Activated T-helper 1 cell treated with anti-CD3 and anti-CD28 coated beads, Interleukin-12 subunit alpha, Interleukin-12 subunit beta, Interleukin-2, Interleukin-4 antibody, amounts not matched to agents 30 ng/mL and 10 ng/mL and 1 ng/mL, durations not matched to agents 14 hours and 24 hours and 36 hours (primary cell): ENCODE measurements around the gene TRA2B. TPM values are rescaled to one million over a fixed set of nuclear protein-coding genes. Genes with fewer than 3 reads are reported as not detected.
A peak's percentile ranks its signal among the peaks of the same experiment; 100 is the strongest.

ENCODE experiments used
- DNase-seq: peaks from one replicate; pipeline ENCODE4 v3.0.0; 2021; ENCODE audit warnings: low spot score
- H3K27ac Mint-ChIP-seq: one replicate; pipeline ENCODE4 v1.8.0; 2021; ENCODE audit warnings: mild to moderate bottlenecking, mixed read lengths
- H3K27me3 Mint-ChIP-seq: one replicate; pipeline ENCODE4 v1.8.0; 2022; ENCODE audit warnings: mild to moderate bottlenecking, moderate library complexity, mixed read lengths; ENCODE audit not compliant: insufficient read depth
- H3K36me3 Mint-ChIP-seq: one replicate; pipeline ENCODE4 v1.8.0; 2021; ENCODE audit warnings: low read depth, mixed read lengths
- H3K4me1 Mint-ChIP-seq: one replicate; pipeline ENCODE4 v1.8.0; 2021; ENCODE audit warnings: low read depth, mixed read lengths
- H3K4me3 Mint-ChIP-seq: one replicate; pipeline ENCODE4 v1.8.0; 2021; ENCODE audit warnings: mild to moderate bottlenecking, moderate library complexity, mixed read lengths
- H3K9me3 Mint-ChIP-seq: one replicate; pipeline ENCODE4 v1.8.0; 2021; ENCODE audit warnings: mixed read lengths
- intact Hi-C: fragments of 100-400 bp; cut with micrococcal nuclease; formaldehyde crosslinking; loops from one replicate; pipeline ENCODE4 v1.15.1; 2024
- total RNA-seq: library from RNA; stranded (reverse); gene quantifications from 2 replicates; pipeline ENCODE4 v1.2.3, GENCODE V29; 2022

Gene TRA2B
- 279 and 312 TPM in 2 replicates for total RNA-seq

DNA sequence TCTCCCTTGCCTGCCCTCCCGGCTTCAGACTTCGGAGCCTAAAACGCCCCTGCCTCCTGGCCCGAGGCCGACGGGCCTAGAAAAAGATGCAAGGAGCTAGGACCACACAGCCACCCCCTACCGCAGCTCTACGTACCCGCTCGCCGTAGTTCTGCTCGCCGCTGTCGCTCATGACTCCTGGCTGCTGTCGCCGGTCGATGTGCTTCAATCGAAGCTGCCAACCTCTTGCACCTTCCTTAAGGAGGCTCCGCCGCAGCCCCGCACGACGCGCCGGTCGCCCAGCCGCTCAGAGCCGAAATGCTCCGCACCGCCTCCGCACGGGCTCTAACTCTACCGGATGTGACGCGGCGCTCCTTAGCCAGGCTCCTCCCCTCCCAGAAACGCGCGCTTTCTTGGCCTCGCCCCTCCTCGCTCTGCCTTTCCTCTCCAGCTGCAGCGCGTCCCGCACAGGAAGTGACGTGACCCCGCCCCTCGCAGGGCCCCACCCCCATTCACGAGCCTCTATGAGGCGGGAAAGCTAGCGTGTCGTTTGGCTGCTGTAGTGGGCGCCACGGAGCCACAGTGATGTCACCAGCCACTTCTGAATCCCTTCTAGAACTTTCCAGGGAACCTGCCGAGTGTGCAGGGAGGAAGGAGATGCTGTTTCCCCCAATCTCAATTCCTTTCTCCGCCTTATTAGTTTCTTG, at the start of gene TRA2B:
TSS of gene TRA2B (minus strand) at position 326 of the 686 bp plus-strand sequence. CDS start at position 172, 154 bp downstream.
- H3K36me3 Mint-ChIP-seq: peaks cover 41% of the 10 kb centered on the region
- H3K4me3 Mint-ChIP-seq: peak within 1 kb of the TSS; percentile 97
- H3K4me1 Mint-ChIP-seq: peaks cover 40% of the 10 kb centered on the region
- H3K27me3 Mint-ChIP-seq: peaks cover 8% of the 10 kb centered on the region
- peak within 1 kb of the TSS; percentile 99 for H3K27ac Mint-ChIP-seq
- intact Hi-C loops: loop anchor here (1.0 to 10.0 kb wide), 11 partner anchors 39 to 1197 kb away; partner anchors contain the start of genes DNAJB11, EIF4A2, ETV5 and RFC4
- peaks cover 4% of the 10 kb centered on the region for H3K9me3 Mint-ChIP-seq
- DNase-seq: peak; percentile 98

GRCh38 chr3:185986198-185986777, 48.5 kb upstream of the TRA2B start:
- Mint-ChIP-seq H3K27ac (no peak overlapping the region), H3K36me3 (no peaks in the 10 kb centered on the region), H3K4me1 (peaks cover 5% of the 10 kb centered on the region), H3K9me3 (no peaks in the 10 kb centered on the region), H3K27me3 (peaks cover 28% of the 10 kb centered on the region), H3K4me3 (no peak overlapping the region)
- intact Hi-C loops: no loop called here
- no peak for DNase-seq

- intact Hi-C loops: no loop called here
- Mint-ChIP-seq H3K9me3 (no peaks in the 10 kb centered on the region), H3K27ac (no peak overlapping the region), H3K27me3 (peaks cover 39% of the 10 kb centered on the region), H3K4me3 (no peak overlapping the region), H3K36me3 (no peaks in the 10 kb centered on the region), H3K4me1 (peaks cover 5% of the 10 kb centered on the region)
- DNase-seq: no peak
Measured at GRCh38 chr3:185984203-185984602, 46.4 kb upstream of the TRA2B start.

DNA sequence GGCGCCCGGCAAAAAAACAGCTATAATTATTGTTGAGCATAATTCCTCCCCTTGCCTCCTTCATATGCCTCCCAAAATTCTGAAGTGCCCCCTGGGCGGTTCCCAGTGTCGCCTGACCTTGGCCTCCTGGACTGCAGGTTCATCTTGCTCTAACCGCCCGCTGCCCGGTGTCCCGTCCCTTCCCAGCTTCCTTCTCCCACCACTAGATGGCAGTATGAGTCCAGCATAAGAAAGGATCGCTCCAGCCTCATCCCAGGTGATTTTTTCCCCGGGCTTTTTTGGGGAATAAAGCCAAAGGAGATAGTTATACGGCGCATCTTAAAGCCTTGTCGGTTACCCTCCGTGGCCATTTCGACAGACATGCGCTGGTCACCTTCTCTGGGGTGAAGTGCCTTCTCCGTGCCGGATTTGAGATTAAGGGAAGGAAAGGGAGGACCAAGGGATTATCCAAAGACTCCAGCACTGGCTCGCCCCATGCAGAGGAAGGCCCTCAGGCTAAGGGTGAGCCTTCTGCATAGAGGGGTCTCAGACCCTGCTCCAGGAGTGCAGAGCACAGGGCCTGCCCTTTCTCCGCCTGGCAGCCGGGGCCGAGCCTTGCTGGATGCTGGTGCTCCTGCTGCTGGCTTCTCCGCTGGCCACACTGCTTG, 45.8 kb upstream of the TRA2B start:
- Mint-ChIP-seq H3K27me3 (peaks cover 40% of the 10 kb centered on the region), H3K4me3 (no peak overlapping the region), H3K27ac (no peak overlapping the region), H3K4me1 (peaks cover 5% of the 10 kb centered on the region), H3K36me3 (no peaks in the 10 kb centered on the region), H3K9me3 (no peaks in the 10 kb centered on the region)
- peak; percentile 41 for DNase-seq
- intact Hi-C loops: loop anchor here (1.0 kb wide), 4 partner anchors 259 to 838 kb away; no protein-coding TSS in a partner anchor

GRCh38 chr3:185982632-185983031, 44.8 kb upstream of the TRA2B start:
- Mint-ChIP-seq H3K4me3 (no peak overlapping the region), H3K36me3 (no peaks in the 10 kb centered on the region), H3K27me3 (peaks cover 35% of the 10 kb centered on the region), H3K27ac (no peak overlapping the region), H3K9me3 (no peaks in the 10 kb centered on the region), H3K4me1 (peaks cover 7% of the 10 kb centered on the region)
- intact Hi-C loops: loop anchor here (1.0 kb wide), 4 partner anchors 260 to 839 kb away; no protein-coding TSS in a partner anchor
- DNase-seq: no peak

DNA sequence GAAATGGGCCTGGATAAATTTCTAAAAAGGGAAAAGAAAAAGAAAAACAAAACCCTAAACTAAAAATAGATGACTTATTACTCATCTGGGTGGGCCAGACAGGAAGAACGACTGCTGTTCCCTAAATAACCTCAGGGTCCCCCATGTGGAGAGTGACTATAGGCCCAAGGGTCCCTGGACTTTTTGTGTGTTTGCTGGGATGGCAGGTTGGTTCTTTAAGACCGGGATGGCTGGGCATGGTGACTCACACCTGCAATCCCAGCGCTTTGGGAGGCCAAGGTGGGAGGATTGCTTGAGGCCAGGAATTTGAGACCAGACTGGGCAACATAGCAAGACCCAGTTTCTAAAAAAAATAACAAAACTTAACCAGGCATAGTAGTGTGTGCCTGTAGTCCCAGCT, 43.8 kb upstream of the TRA2B start:
- no peaks in the 10 kb centered on the region for H3K36me3 Mint-ChIP-seq
- intact Hi-C loops: no loop called here
- peaks cover 35% of the 10 kb centered on the region for H3K27me3 Mint-ChIP-seq
- DNase-seq: no peak
- peaks cover 17% of the 10 kb centered on the region for H3K4me1 Mint-ChIP-seq
- no peak overlapping the region for H3K27ac Mint-ChIP-seq
- H3K9me3 Mint-ChIP-seq: no peaks in the 10 kb centered on the region
- no peak overlapping the region for H3K4me3 Mint-ChIP-seq

DNA sequence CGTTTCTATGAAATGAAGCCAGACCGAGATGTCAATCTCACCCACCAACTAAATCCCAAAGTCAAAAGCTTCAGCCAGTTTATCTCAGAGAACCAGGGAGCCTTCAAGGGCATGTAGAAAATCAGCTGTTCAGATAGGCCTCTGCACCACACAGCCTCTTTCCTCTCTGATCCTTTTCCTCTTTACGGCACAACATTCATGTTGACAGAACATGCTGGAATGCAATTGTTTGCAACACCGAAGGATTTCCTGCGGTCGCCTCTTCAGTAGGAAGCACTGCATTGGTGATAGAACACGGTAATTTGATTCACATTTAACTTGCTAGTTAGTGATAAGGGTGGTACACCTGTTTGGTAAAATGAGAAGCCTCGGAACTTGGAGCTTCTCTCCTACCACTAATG, 41.9 kb upstream of the TRA2B start:
- H3K27me3 Mint-ChIP-seq: peaks cover 44% of the 10 kb centered on the region
- H3K4me1 Mint-ChIP-seq: peaks cover 23% of the 10 kb centered on the region
- H3K9me3 Mint-ChIP-seq: no peaks in the 10 kb centered on the region
- H3K36me3 Mint-ChIP-seq: no peaks in the 10 kb centered on the region
- H3K4me3 Mint-ChIP-seq: no peak overlapping the region
- no peak for DNase-seq
- intact Hi-C loops: loop anchor here (10.0 kb wide), 1 partner anchor 85 kb away; no protein-coding TSS in a partner anchor
- H3K27ac Mint-ChIP-seq: no peak overlapping the region

GRCh38 chr3:185978516-185978915, 40.7 kb upstream of the TRA2B start:
- Mint-ChIP-seq H3K27me3 (peaks cover 45% of the 10 kb centered on the region), H3K9me3 (no peaks in the 10 kb centered on the region), H3K4me1 (peaks cover 21% of the 10 kb centered on the region), H3K27ac (no peak overlapping the region), H3K36me3 (no peaks in the 10 kb centered on the region), H3K4me3 (no peak overlapping the region)
- intact Hi-C loops: loop anchor here (10.0 kb wide), 1 partner anchor 86 kb away; no protein-coding TSS in a partner anchor
- no peak for DNase-seq

DNA sequence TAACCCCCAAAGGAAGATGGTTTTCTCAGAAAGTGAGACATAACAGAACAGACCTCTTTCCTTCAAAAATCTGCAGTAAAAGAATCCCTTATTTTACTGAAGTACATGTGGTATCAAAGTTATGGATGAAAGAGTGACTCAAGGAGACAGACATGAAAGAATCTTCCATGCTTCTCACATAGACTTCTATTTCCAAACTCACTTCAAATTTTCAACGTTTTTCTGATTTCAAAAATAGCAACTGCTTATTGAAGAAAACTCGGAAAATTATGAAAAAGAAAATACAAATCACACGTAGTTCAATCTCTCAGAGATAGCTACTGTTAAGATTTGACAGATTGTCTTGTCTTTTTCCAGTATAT, 39.8 kb upstream of the TRA2B start:
- intact Hi-C loops: loop anchor here (1.0 to 10.0 kb wide), 11 partner anchors 34 to 639 kb away; partner anchors contain the start of genes ETV5, TBCCD1 and TRA2B
- H3K4me1 Mint-ChIP-seq: peaks cover 18% of the 10 kb centered on the region
- H3K36me3 Mint-ChIP-seq: no peaks in the 10 kb centered on the region
- DNase-seq: no peak
- peaks cover 42% of the 10 kb centered on the region for H3K27me3 Mint-ChIP-seq
- peak overlapping the region; percentile 82 for H3K27ac Mint-ChIP-seq
- no peaks in the 10 kb centered on the region for H3K9me3 Mint-ChIP-seq
- peak overlapping the region; percentile 11 for H3K4me3 Mint-ChIP-seq

DNA sequence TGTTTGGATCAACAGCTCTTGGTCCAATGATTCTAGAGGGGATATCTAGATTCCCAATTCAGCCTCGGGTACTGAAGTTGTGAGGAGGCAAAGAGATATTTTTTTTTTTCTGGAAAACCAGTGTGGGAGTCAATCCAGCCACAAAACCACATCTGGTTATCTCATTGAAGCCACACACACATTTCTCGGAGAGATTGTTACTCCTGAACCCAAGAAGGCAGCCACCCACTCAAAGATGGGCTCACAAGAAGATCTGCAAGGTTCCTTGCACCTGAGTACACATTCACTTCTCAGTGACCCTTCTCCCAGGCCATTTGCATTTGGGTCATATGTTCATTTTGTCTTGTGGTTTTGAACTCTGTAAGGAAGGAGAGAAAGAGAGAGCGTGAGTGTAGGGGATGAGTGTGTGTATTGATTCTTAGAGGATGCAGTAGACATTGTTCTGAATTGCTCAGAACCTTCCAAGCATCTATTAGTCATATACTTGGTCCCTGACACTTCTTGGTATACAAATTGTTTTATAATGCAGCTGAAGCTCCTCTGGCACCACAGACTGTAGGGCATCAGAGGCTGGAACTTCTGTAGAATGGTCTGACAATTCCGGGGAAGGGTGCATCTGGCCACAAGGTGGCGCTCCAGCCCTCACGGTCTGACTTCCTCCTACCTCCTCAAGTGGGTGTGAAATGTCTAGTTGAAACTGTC, 39.3 kb upstream of the TRA2B start:
- Mint-ChIP-seq H3K4me3 (peak overlapping the region; percentile 11), H3K4me1 (peaks cover 18% of the 10 kb centered on the region), H3K9me3 (no peaks in the 10 kb centered on the region), H3K36me3 (no peaks in the 10 kb centered on the region), H3K27ac (peak overlapping the region; percentile 82), H3K27me3 (peaks cover 37% of the 10 kb centered on the region)
- intact Hi-C loops: loop anchor here (1.0 to 10.0 kb wide), 11 partner anchors 34 to 640 kb away; partner anchors contain the start of genes ETV5, TBCCD1 and TRA2B
- peak; percentile 71 for DNase-seq

- intact Hi-C loops: loop anchor here (2.0 to 10.0 kb wide), 2 partner anchors 89 to 641 kb away; no protein-coding TSS in a partner anchor
- no peaks in the 10 kb centered on the region for H3K36me3 Mint-ChIP-seq
- H3K4me3 Mint-ChIP-seq: no peak overlapping the region
- no peak for DNase-seq
- peaks cover 18% of the 10 kb centered on the region for H3K4me1 Mint-ChIP-seq
- H3K9me3 Mint-ChIP-seq: no peaks in the 10 kb centered on the region
- H3K27ac Mint-ChIP-seq: no peak overlapping the region
- H3K27me3 Mint-ChIP-seq: peaks cover 29% of the 10 kb centered on the region
Measured at GRCh38 chr3:185976100-185976499, 38.3 kb upstream of the TRA2B start.

DNA sequence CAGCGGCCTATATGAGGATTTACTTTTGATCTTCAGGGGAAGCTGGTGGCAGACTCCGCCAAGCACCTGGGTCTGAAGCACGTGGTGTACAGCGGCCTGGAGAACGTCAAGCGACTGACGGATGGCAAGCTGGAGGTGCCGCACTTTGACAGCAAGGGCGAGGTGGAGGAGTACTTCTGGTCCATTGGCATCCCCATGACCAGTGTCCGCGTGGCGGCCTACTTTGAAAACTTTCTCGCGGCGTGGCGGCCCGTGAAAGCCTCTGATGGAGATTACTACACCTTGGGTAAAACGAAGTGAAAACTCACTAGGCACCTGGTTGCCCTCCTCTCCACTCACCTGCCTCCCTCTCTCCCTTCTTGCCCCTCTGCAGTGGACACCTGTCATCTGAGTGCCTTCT, 33.8 kb upstream of the TRA2B start:
- Mint-ChIP-seq H3K36me3 (no peaks in the 10 kb centered on the region), H3K9me3 (no peaks in the 10 kb centered on the region), H3K4me3 (no peak overlapping the region), H3K27ac (no peak overlapping the region), H3K27me3 (peaks cover 16% of the 10 kb centered on the region), H3K4me1 (peaks cover 6% of the 10 kb centered on the region)
- intact Hi-C loops: loop anchor here (10.0 kb wide), 1 partner anchor 93 kb away; no protein-coding TSS in a partner anchor
- no peak for DNase-seq
